Activated T-cell treated with anti-CD3 and anti-CD28 coated beads for 24 hours (primary cell): Measurements from ENCODE around the gene PLD1.
"Not testable (repeated sequence)": the region's sequence is repeated elsewhere in the genome, so short reads cannot be mapped to it uniquely, and the experiment has no call there.

Source experiments
- DNase-seq: peaks from one replicate; pipeline ENCODE4 v3.0.0-alpha.2; 2020; ENCODE audit warnings: low read depth

PLD1 gene

DNA sequence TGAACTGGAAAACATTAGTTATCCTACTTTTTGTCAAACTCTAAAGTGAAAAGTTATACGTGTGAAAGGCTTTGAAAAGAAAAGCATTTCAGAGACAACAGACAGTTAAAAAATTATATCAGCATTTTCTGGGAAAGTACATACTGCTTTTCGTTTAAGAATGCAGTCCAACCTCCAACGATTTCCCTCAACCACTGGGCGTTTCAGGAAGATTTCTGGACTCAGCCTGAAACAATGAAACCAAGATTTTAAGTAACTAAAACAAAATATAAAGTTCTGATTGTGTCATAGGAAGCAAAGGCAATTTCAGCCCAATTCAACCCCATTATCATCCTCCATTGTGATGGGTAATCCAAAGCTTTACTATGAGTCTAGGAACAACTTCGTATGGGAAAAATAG lies 110.7 kb downstream of the PLD1 start:
- DNase-seq, result no peak

DNA sequence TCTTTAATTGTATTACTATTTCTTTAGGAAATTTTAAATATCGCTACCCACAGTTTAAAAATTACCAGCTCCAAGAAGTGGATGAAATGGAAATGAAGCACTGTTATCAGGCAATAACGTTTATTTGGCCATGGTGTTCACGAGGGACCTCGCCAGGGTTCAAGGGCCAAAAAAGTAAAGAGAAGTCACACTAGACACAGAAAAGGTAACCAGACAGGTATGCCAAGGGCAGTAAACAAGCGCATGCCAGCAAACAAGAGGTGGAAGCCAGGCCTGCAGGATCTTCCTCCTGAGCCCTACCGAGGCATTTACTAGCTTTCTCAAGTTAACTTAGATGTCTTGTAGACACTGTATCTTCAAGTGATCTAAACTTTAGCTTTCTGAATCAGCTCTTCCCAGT lies 113.5 kb downstream of the PLD1 start:
- DNase-seq, result no peak

GRCh38 chr3:171695426-171695825 lies 114.9 kb downstream of the PLD1 start:
- no peak for DNase-seq

- DNase-seq, result no peak
Measured at GRCh38 chr3:171694888-171695287, 115.4 kb downstream of the PLD1 start.

GRCh38 chr3:171692551-171692950 lies 117.7 kb downstream of the PLD1 start:
- not testable (repeated sequence) for DNase-seq

GRCh38 chr3:171691485-171691884 lies 118.8 kb downstream of the PLD1 start:
- no peak for DNase-seq

- DNase-seq, result no peak
Measured at GRCh38 chr3:171690281-171690680, 120.0 kb downstream of the PLD1 start.

GRCh38 chr3:171688593-171688992 lies 121.7 kb downstream of the PLD1 start:
- DNase-seq, result no peak

GRCh38 chr3:171688002-171688401 lies 122.3 kb downstream of the PLD1 start:
- DNase-seq, result no peak

DNA sequence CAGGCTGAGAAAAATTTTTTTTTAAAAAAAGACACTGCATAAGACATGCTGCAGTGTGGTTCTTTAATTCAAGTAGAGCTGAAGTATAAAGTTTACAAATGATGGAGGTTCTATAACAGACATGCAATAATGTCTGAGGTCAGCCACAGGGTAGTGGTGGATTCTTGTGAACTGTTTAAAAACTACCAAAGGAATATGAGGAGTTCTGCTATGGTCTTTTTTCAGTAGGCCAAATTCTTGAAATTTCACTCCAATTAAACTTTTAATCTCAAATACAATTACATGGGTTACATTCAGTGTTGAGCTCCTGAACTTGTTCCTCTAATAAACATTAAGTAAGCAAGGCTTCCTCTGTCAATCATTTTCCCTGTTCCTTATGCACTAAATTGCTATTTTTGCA lies 122.7 kb downstream of the PLD1 start:
- no peak for DNase-seq

- no peak for DNase-seq
Measured at GRCh38 chr3:171687064-171687463, 123.2 kb downstream of the PLD1 start.

- DNase-seq, result no peak
Measured at GRCh38 chr3:171685116-171685895, 125.0 kb downstream of the PLD1 start.

DNA sequence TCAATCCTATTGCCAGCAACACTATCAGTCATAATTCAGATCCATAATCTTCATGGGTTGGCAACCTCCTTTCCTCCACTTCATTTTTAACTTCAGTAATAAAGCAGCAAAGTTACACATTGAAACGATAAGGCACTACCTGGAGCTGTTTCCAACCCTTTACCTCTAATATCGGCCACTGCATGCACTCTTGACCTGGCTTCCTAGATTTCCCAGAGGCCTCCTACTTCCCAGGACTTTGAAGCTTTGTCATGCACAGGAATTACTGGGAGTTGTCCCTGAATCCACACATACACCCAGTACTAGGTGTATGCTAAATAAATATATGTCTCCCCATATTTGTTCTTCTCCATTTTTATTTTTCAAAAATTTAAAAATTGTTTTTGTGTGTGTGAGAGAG lies 126.1 kb downstream of the PLD1 start:
- DNase-seq, result no peak

DNA sequence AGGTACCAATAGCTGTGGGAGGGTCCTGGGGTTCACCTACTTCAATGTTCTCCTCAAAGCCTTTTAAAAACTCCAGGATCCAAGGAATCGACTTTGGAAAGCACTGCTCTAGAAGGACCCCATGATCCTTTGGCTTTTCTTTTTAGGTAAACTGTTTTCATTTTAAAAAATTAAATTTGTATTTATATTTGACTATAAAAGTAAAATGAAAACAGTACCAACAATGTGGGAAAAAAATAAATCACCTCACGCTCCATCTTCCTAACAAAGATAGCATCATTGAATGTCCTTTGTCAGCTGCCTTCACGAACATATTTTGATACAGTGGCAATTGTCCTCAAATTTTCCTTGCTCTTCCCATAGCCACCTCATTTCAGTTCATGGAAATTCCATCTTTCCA lies 127.5 kb downstream of the PLD1 start:
- DNase-seq, result no peak

DNA sequence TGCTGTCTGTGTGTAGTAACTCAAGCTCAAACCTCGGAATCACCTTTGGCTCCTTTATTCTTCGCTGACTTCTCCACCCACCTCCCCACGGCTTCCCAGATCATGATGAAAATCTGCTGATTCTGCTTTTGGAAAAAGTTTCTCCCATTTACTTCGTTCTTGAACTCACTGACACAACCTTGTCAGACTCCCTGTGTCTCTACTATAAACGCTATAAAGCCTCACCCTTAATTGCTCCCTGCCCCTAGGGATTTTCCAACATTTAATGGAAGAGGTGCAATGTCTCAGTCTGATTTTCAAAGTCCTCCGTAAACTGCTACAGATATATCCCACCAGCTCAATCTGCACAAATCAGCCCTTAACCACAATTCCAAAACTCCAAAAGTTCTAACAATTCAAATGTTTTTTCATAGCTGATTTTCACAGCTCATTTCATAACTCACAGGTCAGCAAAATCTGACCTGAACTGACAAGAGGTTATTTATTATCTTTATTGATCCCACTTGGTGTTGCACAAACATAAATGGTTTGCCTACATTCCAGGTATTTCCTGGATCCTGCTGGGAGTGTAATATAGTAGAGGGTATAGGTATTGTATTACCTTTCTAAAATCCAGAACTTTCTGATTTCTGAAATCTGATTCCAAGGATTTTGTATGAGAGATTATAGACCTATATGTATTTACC lies 129.4 kb downstream of the PLD1 start:
- no peak for DNase-seq

GRCh38 chr3:171678971-171679492 lies 131.3 kb downstream of the PLD1 start:
- DNase-seq, result no peak

DNA sequence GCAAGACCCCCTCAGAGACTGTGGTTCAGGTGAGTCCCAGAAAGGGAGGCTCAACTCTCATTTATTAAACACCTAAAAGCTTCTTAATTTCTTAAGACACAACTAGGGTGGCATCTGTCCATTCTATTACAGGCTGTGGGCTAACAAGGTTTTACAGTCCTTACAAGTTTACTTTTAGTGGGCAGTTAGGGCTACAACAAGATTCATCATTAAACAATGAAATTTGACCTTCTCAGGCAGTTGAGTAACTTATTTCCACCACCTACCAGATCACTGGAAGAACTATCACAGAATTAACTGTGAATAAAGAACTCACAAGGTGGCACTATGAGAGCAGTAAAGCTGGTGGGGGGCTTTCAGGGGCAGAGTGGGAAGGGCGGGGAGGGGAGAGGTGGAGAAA lies 132.6 kb downstream of the PLD1 start:
- no peak for DNase-seq

- DNase-seq, result no peak
Measured at GRCh38 chr3:171676601-171677175, 133.6 kb downstream of the PLD1 start.

DNA sequence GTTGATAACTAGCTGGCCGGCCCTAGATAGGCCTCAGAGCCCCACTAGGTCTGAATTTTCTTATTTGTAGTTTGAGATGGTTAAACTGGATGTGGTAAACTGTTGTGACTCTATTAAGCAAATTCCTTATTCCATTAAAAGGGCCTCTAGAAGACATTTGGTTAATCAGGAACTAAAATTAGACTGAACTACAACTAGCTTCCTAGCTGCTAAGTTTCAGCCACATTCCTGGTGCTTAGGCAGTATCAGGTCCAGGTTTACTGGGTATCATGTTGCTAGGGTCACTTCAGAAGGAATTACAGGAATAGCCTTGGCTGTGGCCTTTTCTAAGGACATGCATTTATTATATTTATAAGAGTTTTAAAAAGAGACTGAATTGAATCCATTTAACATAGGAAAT lies 136.3 kb downstream of the PLD1 start:
- no peak for DNase-seq

- DNase-seq, result no peak
Measured at GRCh38 chr3:171672538-171672937, 137.7 kb downstream of the PLD1 start.

GRCh38 chr3:171672124-171672523 lies 138.2 kb downstream of the PLD1 start:
- no peak for DNase-seq

DNA sequence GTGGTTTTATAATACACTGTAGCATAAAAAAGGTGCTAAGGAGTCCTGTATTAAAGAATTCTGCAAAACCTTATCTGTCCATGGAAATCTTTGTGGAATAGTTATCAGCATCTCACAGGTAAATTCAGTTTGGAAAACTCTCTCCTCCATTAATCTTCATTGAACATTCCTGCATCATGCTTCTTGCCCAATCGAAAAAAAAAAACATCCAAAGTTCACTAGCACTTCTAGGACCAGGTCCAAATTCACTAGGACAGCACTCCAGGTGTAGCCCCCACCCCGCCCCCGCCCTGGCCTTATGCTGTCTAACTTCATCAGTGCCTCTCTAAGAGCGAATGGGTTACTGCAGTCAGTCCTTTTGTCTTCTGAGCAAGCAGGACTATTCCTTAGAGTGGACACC lies 138.6 kb downstream of the PLD1 start:
- no peak for DNase-seq

- DNase-seq, result no peak
Measured at GRCh38 chr3:171666516-171666915, 143.8 kb downstream of the PLD1 start.
